Calu3 (cell line): ENCODE results near the gene DTL. TPM values are rescaled to one million over a fixed set of nuclear protein-coding genes. Genes with fewer than 3 reads are reported as not detected.

ENCODE experiments used
- BruUV-seq: library from RNA; stranded (reverse); fragments of 400-500 nt; replicated peaks from 2 replicates; lab custom pipeline; 2021; lab: Mats Ljungman, UMichigan
- CTCF ChIA-PET: fragments of 300-600 bp; sonication (Branson Sonifier 250); formaldehyde crosslinking; loops from one replicate; lab custom pipeline; 2022; ENCODE audit warnings: antibody characterized with exemption; lab: Charles Lee
- DNase-seq: peaks from one replicate; pipeline ENCODE4 v3.0.0; 2022
- H3K27ac Mint-ChIP-seq: one replicate; pipeline ENCODE4 v1.8.0; 2022; ENCODE audit warnings: mixed read lengths; ENCODE audit not compliant: unreplicated experiment
- H3K27me3 Mint-ChIP-seq: one replicate; pipeline ENCODE4 v1.8.0; 2022; ENCODE audit warnings: mixed read lengths; ENCODE audit not compliant: unreplicated experiment
- H3K36me3 Mint-ChIP-seq: one replicate; pipeline ENCODE4 v1.8.0; 2022; ENCODE audit warnings: mild to moderate bottlenecking, moderate library complexity, mixed read lengths; ENCODE audit not compliant: insufficient read depth, unreplicated experiment
- H3K4me1 Mint-ChIP-seq: one replicate; pipeline ENCODE4 v1.8.0; 2022; ENCODE audit warnings: mild to moderate bottlenecking, low read depth, mixed read lengths; ENCODE audit not compliant: unreplicated experiment
- H3K4me3 Mint-ChIP-seq: one replicate; pipeline ENCODE4 v1.8.0; 2022; ENCODE audit warnings: mild to moderate bottlenecking, low read depth, moderate library complexity, mixed read lengths; ENCODE audit not compliant: unreplicated experiment
- H3K9me3 Mint-ChIP-seq: one replicate; pipeline ENCODE4 v1.8.0; 2022; ENCODE audit warnings: low read depth, mixed read lengths; ENCODE audit not compliant: unreplicated experiment
- intact Hi-C: fragments of 100-400 bp; cut with micrococcal nuclease; formaldehyde crosslinking; loops from one replicate; pipeline ENCODE4 v1.10.0; 2022; ENCODE audit not compliant: unreplicated experiment
- total RNA-seq: library from RNA; stranded (reverse); gene quantifications from 2 replicates; pipeline ENCODE4 v1.2.3, GENCODE V29; 2022
- TF ChIP-seq, protein P1 (sequence below): fragments of 200-600 bp; IDR thresholded peaks from one replicate; pipeline ENCODE4 v1.8.0; 2022; ENCODE audit warnings: antibody characterized with exemption; ENCODE audit not compliant: unreplicated experiment

Gene DTL
- total RNA-seq, 1 experiment from 2014 or later: 44.0 TPM

- no TSS peak for BruUV-seq
- H3K36me3 Mint-ChIP-seq: peaks cover 42% of the 10 kb centered on the region
- TF ChIP-seq, protein P1, sequence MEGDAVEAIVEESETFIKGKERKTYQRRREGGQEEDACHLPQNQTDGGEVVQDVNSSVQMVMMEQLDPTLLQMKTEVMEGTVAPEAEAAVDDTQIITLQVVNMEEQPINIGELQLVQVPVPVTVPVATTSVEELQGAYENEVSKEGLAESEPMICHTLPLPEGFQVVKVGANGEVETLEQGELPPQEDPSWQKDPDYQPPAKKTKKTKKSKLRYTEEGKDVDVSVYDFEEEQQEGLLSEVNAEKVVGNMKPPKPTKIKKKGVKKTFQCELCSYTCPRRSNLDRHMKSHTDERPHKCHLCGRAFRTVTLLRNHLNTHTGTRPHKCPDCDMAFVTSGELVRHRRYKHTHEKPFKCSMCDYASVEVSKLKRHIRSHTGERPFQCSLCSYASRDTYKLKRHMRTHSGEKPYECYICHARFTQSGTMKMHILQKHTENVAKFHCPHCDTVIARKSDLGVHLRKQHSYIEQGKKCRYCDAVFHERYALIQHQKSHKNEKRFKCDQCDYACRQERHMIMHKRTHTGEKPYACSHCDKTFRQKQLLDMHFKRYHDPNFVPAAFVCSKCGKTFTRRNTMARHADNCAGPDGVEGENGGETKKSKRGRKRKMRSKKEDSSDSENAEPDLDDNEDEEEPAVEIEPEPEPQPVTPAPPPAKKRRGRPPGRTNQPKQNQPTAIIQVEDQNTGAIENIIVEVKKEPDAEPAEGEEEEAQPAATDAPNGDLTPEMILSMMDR: no peak
- no peaks in the 10 kb centered on the region for H3K27me3 Mint-ChIP-seq
- intact Hi-C loops: no loop called here
- H3K9me3 Mint-ChIP-seq: no peaks in the 10 kb centered on the region
- peak overlapping the region; percentile 92 for H3K27ac Mint-ChIP-seq
- DNase-seq: no peak
- CTCF ChIA-PET: interaction anchor here (0.5 to 0.9 kb wide), 4 partner anchors 103 to 826 kb away, joined by 3 to 4 read pairs (median 4); partner anchors contain the start of gene NEK2
- H3K4me1 Mint-ChIP-seq: peaks cover 62% of the 10 kb centered on the region
- H3K4me3 Mint-ChIP-seq: peak overlapping the region; percentile 29
Measured at GRCh38 chr1:212030936-212031528, 4.5 kb upstream of the DTL start.

- peak overlapping the region; percentile 92 for H3K4me3 Mint-ChIP-seq
- TF ChIP-seq, protein P1: no peak
- H3K36me3 Mint-ChIP-seq: peaks cover 56% of the 10 kb centered on the region
- no TSS peak for BruUV-seq
- H3K27ac Mint-ChIP-seq: peak overlapping the region; percentile 92
- H3K4me1 Mint-ChIP-seq: peaks cover 59% of the 10 kb centered on the region
- CTCF ChIA-PET: interaction anchor here (0.6 to 2.6 kb wide), 24 partner anchors 9 to 715 kb away, joined by 3 to 64 read pairs (median 4); no protein-coding TSS in a partner anchor
- DNase-seq: no peak
- no peaks in the 10 kb centered on the region for H3K9me3 Mint-ChIP-seq
- H3K27me3 Mint-ChIP-seq: no peaks in the 10 kb centered on the region
- intact Hi-C loops: loop anchor here (1.0 kb wide), 2 partner anchors 22 to 353 kb away; no protein-coding TSS in a partner anchor
Measured at GRCh38 chr1:212034516-212035122, 929 bp upstream of the DTL start.

DNA sequence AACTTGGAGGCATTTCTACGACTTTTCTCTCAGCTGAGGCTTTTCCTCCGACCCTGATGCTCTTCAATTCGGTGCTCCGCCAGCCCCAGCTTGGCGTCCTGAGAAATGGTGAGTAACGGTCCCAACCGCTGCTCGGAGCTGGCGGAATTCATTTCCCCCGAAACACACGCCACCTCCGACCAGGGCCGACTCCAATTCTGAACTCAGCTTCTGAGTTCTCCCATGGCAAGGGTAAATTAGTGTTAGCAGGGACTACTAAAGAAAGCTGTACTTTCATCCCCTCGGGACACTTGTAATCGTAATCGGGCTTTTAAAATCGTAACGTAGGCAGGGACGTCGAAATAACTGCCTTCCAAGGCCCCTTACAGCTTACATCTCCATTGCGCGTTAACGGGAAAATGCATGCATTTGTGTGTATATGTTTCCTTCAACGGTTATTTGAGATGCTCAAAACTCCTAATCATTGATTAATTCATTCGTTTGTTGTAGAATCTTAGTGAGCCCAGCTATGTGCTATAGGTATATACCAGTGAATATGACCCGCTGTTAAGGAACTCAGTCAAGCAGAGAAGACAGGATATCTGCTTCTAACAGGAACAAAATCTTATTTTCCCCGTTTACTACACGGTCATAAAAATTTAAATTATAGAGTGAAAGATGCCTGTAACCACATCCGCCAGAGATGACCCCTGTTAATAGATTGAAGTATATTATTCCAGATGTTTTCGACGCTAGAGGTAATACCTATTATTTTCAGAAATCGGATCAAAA, 472 bp downstream of the DTL start:
- no peak for DNase-seq
- CTCF ChIA-PET: interaction anchor here (0.6 to 2.6 kb wide), 28 partner anchors 8 to 714 kb away, joined by 3 to 64 read pairs (median 5); partner anchors contain the start of gene NEK2
- TF ChIP-seq, protein P1: no peak
- BruUV-seq: TSS peak; percentile 54
- H3K4me3 Mint-ChIP-seq: peak overlapping the region; percentile 92
- no peaks in the 10 kb centered on the region for H3K9me3 Mint-ChIP-seq
- peak overlapping the region; percentile 92 for H3K27ac Mint-ChIP-seq
- peaks cover 47% of the 10 kb centered on the region for H3K36me3 Mint-ChIP-seq
- H3K4me1 Mint-ChIP-seq: peaks cover 60% of the 10 kb centered on the region
- intact Hi-C loops: loop anchor here (1.0 kb wide), 2 partner anchors 24 to 355 kb away; no protein-coding TSS in a partner anchor
- no peaks in the 10 kb centered on the region for H3K27me3 Mint-ChIP-seq

DNA sequence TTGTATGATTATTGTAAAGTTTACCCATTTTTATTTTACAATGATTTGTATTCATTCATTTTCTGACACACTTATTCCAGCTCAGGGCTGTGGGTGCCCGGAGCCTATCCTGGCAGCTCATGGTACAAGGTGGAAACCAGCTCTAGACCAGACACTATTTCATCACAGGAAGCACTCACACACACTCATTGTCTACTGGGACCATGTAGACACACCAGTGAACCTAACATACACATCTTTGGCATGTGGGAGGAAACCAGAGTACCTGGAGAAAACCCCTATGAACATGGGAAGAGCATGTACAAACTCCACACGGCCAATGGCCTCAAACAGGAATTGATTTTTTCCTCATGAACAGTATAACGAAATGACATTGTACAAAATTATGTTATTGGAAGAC, 2.4 kb downstream of the DTL start:
- no TSS peak for BruUV-seq
- Mint-ChIP-seq H3K27ac (peak overlapping the region; percentile 30), H3K4me1 (peaks cover 45% of the 10 kb centered on the region), H3K9me3 (no peaks in the 10 kb centered on the region), H3K36me3 (peaks cover 41% of the 10 kb centered on the region), H3K27me3 (no peaks in the 10 kb centered on the region), H3K4me3 (peak overlapping the region; percentile 92)
- DNase-seq: no peak
- CTCF ChIA-PET: no interaction called here
- intact Hi-C loops: no loop called here
- TF ChIP-seq, protein P1: no peak
